NK-92 (cell line): Measurements from ENCODE around the gene BAHCC1.

ENCODE experiments used
- DNase-seq: peaks from one replicate; lab custom pipeline; 2025; ENCODE audit not compliant: unreplicated experiment; lab: John Stamatoyannopoulos, UW

Gene BAHCC1

DNA sequence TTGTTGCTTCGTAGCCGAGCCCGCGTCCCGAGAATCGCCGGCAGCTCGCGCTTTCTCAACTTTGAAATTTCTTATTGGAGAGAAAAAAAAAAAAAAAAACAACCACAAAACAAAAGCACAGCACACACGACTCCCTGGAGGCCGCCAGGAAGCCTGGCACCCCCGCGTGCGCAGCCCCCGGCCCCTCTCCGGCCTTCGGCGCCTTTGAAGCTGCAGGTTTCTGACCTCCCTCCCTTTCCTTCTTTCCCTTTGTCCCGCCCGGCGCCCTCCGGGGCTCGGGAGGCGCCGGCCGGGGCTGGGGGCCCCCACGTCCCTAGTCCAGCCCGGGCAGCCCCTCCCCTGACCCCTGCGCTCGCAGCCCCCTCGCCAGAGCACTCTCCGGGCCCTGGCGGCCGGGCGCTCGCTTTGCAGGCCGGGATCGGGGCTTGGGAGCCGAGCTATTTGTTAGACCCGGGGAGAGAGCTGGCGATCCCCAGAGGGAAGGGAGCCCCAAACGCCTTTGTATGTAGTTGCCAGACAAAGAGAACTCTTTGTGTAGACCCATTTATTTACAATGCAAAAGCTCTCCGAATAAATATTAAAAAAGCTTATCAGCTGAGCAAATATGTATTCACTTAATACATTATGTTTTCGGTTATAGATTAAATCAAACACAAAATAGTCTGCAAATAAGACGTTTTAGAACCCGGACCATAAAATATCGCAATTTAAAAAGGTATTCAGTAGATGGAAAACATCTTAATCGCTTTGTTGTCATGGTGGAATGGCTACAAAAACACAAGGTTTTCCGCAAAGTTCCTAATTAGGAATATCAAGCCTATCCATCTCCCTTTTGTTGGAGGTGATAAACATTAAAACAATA lies 2.3 kb downstream of the BAHCC1 start:
- DNase-seq, result no peak

DNA sequence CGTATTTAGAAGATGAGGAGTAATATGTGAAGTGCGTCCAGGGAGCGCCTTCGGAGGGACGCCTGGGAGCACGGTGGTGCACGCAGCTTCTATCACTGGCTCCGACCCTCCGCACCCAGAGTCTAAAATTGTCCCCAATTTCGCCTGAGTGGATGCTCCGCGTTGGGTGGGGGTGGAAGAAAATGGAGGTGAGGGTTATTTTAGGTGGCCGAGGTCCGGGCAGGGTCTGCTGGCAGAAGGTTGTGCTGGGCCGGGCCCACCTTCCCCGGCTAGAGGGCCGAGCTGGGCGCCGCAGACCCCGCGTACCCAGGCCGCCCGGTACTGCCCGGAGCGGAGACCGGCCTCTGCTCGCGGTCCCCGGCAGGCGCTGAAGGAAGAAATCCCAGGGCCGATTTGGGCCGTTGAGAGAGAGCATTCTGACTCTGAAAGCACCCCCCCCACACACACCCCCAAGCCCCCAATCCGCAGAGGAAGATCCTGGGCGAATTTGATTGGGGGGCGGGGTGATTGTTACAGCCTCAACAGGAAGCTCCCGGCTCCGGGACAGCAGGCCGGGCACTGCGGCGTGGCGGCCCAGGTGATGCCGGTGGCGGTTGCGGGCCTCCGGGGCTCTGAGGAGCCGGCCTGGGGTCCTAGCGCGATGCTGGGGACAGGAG lies 3.0 kb downstream of the BAHCC1 start:
- DNase-seq, result no peak

DNA sequence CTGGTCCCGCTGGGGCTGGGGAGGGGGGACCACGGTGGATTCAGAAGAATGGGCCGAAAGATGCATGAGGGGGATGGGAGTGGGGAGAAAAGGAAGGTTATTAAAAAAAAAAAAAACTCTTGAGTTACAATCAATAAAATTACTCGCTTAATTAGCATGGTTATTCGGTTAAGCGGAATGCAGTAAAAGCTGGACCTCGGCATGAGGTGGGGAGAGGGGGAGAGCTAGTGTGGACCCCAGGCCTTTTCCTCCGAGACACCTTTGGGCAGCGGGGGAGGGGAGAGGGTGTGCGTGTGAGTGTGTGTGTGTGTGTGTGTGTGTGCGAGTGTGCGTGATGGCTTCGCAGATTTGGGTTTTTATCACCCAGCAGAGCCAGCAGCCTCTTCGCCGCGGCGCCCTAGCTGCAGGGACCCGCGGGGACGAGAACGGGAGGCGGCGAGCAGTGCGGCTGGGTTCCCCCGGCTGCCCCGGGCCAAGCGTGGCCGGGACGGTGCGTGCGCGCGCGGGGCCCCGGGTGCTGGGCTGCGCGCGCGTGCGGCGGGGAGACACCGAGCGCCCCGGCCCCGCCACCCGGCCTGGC lies 3.7 kb downstream of the BAHCC1 start:
- DNase-seq, result no peak

DNA sequence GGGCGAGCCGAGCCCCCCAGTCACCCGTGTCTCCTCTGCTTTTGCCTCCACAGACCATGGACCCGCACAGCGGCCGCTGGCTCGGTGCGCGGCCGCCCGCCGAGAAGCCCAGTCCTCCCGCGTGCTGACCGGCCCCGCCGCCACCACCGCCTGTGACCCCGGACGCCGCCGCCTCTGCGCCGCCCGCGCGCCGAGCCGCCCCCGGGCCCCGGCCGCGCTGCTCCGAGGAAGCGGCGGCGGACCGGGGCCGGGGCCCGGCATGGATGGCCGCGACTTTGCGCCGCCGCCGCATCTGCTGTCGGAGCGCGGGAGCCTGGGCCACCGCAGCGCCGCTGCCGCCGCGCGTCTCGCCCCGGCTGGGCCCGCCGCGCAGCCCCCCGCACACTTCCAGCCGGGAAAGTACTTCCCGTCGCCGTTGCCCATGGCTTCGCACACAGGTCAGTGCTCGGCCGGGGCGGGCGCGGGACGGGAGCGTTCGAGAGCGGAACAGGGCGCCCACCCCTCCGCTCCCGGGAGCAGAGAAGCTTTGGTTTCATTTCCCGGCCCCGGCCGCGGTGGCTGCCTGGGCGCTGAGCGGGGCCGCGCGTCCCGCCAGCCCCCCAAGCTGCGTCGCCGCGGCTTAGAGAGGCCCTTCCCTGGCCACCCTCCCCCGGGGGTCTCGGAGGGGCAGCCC lies 4.4 kb downstream of the BAHCC1 start:
- no peak for DNase-seq

DNA sequence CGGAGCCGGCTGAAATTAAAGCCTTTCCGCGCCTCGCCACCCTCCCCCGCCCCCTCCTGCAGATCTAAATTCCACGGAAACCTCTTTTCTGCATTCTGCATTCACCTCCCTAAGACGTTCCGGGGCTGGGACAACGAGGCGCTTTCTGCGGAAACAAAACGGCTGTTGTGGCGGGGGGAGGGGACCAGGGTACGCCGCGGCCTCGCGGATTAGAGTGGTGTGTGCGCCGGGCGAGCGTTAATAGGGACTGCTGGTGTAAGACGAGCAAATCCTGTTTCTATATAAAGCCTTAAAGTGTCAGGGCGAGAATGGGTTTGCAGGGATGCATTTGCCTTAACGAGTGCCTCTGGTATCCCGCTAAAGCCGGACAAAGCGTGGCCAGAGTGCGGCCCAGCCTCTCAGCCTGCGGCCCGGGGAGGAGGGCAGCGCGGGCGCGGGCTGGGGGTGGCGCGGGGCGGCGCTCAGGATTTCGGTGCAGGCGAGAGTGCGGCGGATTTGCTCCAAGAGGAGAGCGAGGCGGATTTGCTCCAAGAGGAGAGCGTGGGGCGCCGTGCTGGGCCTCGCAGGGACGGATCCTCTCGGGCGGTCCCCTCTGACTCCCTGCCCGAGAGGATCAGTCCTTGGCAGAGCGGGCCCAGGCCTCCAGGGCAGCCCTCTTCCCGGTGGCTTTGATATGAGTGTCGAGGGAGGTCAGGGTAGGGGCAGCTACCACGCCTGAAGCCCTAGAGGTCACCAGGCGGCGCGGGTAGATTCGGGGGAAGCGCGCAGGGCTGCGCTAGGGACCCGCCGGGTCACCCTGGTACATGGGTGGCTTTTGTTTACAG lies 5.1 kb downstream of the BAHCC1 start:
- DNase-seq, result no peak

DNA sequence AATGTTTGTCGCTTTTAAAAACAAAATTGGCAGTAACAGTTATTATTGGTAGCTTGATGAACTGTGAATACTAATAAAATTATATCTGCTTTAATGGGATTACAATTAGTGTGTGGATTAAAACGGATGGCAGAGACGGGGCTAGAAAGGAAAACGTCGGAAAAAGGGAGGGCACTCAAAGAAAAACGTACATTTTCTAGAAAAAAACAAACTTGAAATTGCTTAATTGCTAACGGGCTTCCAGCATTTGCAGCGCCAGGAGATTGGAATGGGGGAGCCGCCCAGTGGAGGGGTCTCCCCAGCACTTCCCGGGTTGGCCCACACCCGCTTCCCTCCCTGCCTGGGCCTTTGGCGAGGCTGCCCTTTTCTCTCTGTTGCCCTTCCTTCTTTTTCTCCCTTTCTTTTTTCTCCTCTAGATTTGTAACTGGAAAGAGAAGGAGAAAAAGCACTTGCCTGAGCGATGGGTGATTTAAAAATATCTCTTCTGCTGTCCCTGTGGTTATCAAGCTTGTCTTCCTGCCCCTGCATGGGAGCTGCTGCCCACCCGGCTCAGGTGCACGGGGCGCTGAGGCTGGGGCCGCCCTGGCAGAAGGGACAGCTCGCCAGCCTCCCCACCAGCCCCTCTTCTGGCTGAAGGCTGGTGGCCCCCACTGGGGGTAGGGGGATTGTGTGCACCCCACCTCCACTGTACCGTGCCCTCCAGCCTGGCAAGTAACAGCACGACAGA lies 5.9 kb downstream of the BAHCC1 start:
- DNase-seq, result no peak

DNA sequence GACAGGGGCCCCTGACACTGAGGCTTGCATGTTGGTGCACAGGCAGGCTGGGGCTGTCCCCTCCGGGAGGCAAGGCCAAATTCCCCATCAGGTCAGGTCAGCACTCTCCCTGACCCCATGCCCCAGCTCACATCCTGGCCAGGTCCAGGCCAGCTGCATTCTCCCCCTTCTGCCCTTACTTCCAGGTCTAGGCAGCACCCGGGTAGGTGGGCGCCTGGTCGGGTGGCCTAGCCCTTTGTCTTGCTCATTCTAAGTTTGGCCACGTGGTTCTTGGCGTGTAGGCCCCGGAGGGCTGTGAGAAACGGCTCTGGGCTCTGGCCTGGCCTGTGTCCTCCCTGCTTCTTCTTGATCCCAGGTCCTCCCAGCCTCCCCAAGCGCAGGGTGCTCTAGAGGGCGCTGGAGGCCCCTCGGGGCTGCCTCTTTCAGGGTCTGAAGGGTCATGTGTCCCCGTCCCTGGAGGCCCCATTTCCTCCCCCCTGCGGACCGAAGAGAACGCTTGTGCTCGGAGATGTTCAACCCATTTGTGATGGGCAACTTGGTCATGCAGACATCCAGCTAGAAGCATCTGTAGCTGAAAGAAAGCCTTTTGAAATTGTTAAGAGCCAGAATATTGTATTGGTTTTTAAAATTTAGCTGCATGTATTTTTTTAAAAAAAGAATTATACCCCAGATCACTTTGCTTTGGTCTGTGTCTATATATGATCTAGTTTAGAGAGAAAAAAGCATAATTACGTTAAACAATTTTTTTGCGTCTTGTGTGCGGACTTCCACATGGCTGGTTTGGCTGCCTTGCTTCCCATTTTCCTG lies 6.7 kb downstream of the BAHCC1 start:
- DNase-seq, result no peak

DNA sequence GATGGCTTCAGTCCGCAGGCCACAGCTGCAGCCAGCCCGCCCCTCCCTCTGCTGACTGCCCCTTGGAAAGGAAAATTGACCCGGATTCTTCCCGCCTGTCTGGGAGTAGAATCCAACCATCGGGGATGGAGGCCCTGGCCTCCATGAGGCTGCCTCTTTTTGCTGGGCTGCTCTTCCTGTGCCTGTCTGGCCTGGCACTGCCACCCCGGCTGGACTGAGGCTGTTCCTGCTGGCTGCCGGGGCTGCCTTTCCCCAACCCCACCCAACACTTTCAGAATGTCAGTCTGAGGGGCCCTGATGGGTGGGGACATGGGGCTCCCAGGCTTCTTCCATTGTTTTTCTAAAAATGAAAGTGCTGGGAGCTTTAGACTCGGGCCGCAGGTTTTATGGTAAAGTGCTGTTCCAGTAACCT lies 7.3 kb downstream of the BAHCC1 start:
- no peak for DNase-seq

DNA sequence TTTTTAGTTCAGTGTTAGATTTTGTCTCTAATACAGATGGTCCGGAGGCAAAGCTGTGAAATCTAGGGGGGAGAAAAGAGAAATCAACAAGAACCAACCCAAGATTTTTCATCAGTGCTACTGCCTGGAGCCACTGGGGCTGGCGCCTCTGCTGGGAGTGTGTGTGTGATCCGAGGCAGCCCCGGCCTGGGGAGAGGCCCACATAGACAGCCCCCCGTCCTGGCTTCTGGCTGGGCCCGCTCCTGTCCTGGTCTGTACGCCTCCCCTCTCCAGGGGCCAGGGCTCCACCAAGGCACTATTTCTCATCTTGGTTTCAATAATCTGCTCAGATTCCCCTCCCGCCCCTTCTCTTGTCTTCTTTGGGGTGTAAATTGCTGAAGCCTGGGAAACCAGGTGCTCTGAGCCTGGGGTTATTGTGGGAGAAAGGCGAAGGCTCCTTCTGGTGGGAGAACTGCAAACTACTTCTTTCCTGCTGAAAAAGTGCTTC lies 7.8 kb downstream of the BAHCC1 start:
- DNase-seq, result no peak

DNA sequence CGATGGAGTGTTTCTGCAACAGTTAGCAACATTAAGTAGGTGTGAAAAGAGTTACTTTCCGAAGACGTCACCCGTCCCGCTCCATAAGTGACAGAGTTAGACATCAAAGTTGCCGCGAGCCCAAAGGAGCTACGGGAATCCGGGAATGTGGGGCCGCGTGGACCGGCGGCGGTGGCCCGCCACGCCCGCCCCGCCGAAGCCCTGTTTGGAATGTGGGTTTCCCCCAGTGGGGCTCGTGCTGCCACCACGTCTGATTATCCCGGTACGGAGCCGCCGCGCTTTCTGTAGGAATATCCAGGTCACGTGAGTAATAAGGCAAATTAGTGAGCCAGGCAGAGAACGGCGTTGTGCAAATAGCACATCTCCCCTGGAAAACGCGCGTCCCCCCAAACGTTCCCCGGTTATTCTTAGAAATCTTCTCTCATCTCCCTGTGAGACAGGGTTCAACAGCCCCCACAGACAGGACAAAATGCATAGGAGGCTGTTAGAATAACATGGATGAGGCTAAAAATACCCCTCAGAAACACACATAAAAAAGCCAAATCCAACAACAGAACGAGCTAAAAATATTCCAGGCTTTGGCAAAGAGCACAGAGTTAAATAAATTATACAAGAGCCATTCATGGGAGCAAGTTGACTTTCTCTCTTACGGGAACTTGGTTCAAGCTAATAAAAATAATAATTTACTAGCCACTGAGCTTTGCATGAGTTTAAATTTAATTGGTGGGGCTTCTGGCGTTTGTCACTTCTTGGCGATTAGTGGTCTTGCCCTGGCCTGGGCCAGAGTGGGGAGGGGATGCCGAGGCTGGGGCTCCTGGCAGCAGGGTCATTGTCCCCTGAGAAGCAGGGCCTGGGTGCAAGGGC lies 8.6 kb downstream of the BAHCC1 start:
- no peak for DNase-seq

DNA sequence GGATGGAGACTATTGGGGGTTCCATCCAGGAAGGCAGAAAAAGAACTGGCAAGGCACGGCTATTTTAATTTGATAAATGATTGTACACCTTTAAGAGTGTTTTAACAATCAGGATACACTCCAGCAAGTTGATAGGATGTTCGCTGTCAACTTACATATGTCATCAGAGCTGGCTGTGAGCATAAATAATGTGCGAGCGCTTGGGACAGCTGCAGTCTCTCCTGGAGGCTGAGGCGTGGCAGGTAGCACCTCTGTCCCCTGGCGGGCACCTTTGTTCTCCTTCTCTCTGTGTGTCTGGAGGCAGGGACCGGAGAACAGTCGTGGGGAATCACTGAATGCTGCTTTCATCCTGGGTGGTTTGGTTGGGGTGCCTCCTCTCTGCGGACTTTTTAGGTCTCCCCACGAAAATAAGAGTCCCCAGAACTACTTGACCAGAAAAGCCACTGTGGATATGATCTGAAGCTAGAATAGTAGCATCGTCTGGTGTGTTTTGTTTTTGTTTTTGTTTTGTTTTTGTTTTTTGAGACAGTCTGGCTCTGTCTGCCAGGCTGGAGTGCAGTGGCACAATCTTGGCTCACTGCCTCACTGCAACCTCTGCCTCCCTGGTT lies 9.4 kb downstream of the BAHCC1 start:
- no peak for DNase-seq

DNA sequence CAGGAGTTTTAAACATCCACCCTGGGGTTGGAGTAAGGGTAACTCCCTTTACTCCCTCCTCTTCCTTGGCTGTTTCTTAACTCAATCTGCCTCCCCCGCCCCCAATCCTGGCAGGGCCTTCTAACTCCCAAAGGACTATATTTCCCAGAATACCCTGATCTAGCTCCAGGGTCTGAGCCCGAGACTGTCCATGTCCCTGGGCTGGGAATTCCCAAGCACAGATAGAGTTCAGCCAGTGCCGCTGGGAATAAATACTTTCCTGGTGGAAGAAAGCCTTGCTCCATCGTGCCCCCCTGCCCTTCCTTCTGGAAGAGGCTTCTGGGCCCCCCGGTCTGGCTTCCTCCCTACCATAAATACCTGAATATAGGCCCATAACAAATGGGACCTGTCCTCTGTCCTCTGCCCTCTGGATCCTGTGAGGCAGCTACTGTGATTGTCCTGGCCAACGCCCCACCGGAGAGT lies 10.2 kb downstream of the BAHCC1 start:
- no peak for DNase-seq

DNA sequence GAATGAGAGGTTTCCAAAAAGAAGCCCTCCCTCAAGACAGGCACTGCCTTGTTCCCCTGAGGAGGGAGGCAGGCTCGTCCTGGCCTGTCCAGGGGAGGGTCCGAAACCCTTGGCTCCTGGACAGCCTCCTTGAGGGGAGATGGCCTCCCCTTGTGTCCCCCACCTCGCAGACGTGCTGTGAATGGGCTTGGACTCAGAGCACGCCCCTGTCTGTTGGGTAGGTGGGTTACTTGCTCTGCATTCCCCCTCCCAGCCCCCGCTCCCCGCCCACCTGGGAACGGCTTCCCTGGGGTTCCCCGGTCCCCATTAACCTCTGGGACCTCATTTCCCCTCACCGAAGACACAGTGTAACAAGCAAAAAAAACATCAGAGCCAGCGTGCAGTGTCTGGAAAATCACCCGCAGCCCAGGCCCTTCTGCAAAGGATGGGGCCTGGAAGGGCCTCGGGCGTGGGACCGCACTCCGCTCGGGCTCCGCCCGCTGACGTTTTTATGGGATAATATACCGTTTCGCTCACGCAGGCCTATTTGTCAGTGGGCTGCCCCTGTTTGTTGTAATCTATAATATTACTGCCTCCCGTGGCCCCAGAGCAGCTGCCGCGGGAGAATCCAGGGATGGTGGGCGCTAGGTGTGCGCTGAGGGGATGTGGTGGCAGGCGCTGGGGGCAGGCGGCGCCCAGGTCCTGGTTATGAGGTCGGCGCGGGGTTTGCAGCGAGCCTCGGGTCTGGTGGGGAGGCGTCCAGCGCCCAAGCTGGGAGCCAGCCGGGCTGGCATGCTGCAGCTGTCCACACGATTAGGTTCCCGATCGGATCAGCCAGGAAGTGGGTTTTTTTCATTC lies 11.1 kb downstream of the BAHCC1 start:
- no peak for DNase-seq

DNA sequence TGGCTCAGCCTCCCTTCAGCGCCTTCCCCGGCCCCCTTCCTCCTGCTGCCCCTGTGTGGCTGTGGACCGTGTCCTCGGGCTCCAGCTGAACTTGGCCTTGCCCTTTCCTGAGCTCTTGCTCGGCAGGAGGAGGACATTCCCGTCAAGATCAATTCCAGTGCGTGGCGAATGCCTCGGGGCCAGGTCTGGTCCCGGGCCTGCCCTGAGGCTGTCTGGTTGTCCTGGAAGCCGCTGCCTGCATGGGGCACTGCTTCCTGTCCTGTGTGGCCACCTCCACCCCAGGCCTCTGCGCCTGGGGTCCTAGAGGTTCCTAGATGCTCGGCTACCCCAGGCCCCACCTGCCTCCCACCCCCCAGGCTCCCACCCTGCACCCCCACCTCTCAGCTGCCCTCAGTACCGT lies 12.8 kb downstream of the BAHCC1 start:
- DNase-seq, result no peak

DNA sequence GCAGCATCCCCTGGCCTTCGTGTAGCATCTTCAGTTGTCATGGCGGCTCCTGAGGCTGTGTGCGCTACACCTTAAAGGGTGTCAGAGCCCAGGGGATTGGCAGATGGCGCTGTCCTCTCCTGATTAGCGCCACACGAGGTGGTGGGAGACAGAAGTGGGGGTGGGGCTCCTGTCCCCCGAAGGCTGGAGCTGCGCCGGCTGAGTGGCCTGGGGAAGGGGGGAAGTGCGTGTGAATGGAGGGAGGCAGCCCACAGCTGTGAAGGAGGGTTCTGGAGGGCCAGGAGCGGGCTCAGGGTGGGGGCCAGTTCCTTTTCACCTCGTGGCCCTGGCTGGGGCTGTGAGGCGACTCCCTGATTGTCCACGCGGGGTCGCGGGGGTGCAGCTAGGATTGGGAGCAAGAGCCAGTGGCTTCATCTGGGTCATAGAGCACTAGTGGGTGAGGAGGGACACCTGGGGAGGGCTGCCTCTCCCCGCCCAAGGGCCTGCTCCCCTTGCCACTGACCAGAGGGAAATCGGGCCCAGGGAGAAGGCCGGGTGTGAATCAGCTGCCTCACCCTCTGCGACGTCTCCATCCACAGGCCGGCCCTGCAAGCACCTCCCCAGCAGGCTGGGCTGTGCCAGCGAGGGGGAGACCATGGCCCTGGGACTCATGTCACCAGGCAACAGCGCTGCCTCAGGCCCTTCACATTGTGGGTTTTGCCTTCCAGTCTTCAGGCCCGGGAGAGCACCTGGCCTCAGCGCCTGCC lies 14.1 kb downstream of the BAHCC1 start:
- DNase-seq, result no peak

DNA sequence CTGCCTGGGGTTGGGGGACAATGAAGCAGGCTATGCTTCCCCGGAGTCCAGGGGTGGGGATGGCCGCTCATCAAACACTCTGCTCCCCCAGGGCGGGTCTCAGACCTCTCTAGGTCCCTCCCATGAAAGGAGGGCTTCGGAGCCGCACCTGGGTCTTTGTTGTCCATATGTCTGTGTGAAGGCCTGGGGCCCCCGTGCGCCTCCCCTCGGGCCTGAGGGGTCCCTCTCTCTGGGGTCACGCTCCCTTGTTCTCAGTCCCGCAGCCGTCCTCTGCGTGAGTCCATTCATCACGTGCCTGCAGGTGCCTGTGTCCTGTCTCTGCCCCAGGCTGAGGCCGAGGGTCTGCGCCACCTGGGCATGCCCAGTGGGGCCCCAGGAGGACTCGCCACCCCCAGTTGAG lies 15.6 kb downstream of the BAHCC1 start:
- no peak for DNase-seq
